ENCODE measurements around the gene MXD1.

The MXD1 gene

GRCh38 chr2:69935011-69935410, 20.1 kb downstream of the MXD1 start:
- TF ChIP-seq POLR2A (IDR thresholded peaks at IDR 0.05; ENCODE audit: low read depth, low read length) (no peak), TAF1 (IDR thresholded peaks at IDR 0.05; ENCODE audit: borderline replicate concordance, low read depth, low read length) (no peak), POLR2AphosphoS5 (IDR thresholded peaks at IDR 0.05; ENCODE audit: low read depth, low read length) (no peak)
- no peak for FAIRE-seq
- DNase-seq (ENCODE audit: insufficient read length), result no peak

- FAIRE-seq, result no peak
- TF ChIP-seq TAF1 (IDR thresholded peaks at IDR 0.05; ENCODE audit: borderline replicate concordance, low read depth, low read length), result no peak
- no peak for TF ChIP-seq POLR2AphosphoS5 (IDR thresholded peaks at IDR 0.05; ENCODE audit: low read depth, low read length)
- TF ChIP-seq POLR2A (IDR thresholded peaks at IDR 0.05; ENCODE audit: low read depth, low read length), result no peak
- no peak for DNase-seq (ENCODE audit: insufficient read length)
Observed at GRCh38 chr2:69936906-69937305, 22.0 kb downstream of the MXD1 start.

- no peak for FAIRE-seq
- no peak for TF ChIP-seq POLR2A (IDR thresholded peaks at IDR 0.05; ENCODE audit: low read depth, low read length)
- no peak for TF ChIP-seq TAF1 (IDR thresholded peaks at IDR 0.05; ENCODE audit: borderline replicate concordance, low read depth, low read length)
- TF ChIP-seq POLR2AphosphoS5 (IDR thresholded peaks at IDR 0.05; ENCODE audit: low read depth, low read length), result no peak
- no peak for DNase-seq (ENCODE audit: insufficient read length)
Observed at GRCh38 chr2:69937968-69938367, 23.1 kb downstream of the MXD1 start.

- no peak for DNase-seq (ENCODE audit: insufficient read length)
- no peak for FAIRE-seq
- no peak for TF ChIP-seq POLR2A (IDR thresholded peaks at IDR 0.05; ENCODE audit: low read depth, low read length)
- TF ChIP-seq POLR2AphosphoS5 (IDR thresholded peaks at IDR 0.05; ENCODE audit: low read depth, low read length), result no peak
- TF ChIP-seq TAF1 (IDR thresholded peaks at IDR 0.05; ENCODE audit: borderline replicate concordance, low read depth, low read length), result no peak
Observed at GRCh38 chr2:69939722-69940121, 24.8 kb downstream of the MXD1 start.

- FAIRE-seq, result no peak
- no peak for TF ChIP-seq POLR2AphosphoS5 (IDR thresholded peaks at IDR 0.05; ENCODE audit: low read depth, low read length)
- no peak for DNase-seq (ENCODE audit: insufficient read length)
Observed at GRCh38 chr2:69940691-69941090, 25.8 kb downstream of the MXD1 start.

GRCh38 chr2:69943000-69943842, 28.3 kb downstream of the MXD1 start:
- TF ChIP-seq POLR2AphosphoS5 (IDR thresholded peaks at IDR 0.05; ENCODE audit: low read depth, low read length), result no peak
- DNase-seq (ENCODE audit: insufficient read length) (no peak), FAIRE-seq (no peak)

GRCh38 chr2:69943843-69944525, 29.1 kb downstream of the MXD1 start:
- DNase-seq (ENCODE audit: insufficient read length), result no peak
- TF ChIP-seq POLR2AphosphoS5 (IDR thresholded peaks at IDR 0.05; ENCODE audit: low read depth, low read length) (no peak), TAF1 (IDR thresholded peaks at IDR 0.05; ENCODE audit: borderline replicate concordance, low read depth, low read length) (no peak), POLR2A (IDR thresholded peaks at IDR 0.05; ENCODE audit: low read depth, low read length) (no peak)
- FAIRE-seq, result no peak

GRCh38 chr2:69944756-69945155, 29.8 kb downstream of the MXD1 start:
- no peak for TF ChIP-seq TAF1 (IDR thresholded peaks at IDR 0.05; ENCODE audit: borderline replicate concordance, low read depth, low read length)
- DNase-seq (ENCODE audit: insufficient read length), result no peak
- FAIRE-seq, result no peak

- no peak for FAIRE-seq
- TF ChIP-seq POLR2AphosphoS5 (IDR thresholded peaks at IDR 0.05; ENCODE audit: low read depth, low read length) (no peak), TAF1 (IDR thresholded peaks at IDR 0.05; ENCODE audit: borderline replicate concordance, low read depth, low read length) (no peak), POLR2A (IDR thresholded peaks at IDR 0.05; ENCODE audit: low read depth, low read length) (no peak)
- DNase-seq (ENCODE audit: insufficient read length), result no peak
Observed at GRCh38 chr2:69945441-69945840, 30.5 kb downstream of the MXD1 start.

GRCh38 chr2:69945941-69946340, 31.0 kb downstream of the MXD1 start:
- DNase-seq (ENCODE audit: insufficient read length), result no peak
- no peak for FAIRE-seq
- no peak for TF ChIP-seq POLR2A (IDR thresholded peaks at IDR 0.05; ENCODE audit: low read depth, low read length)
- no peak for TF ChIP-seq POLR2AphosphoS5 (IDR thresholded peaks at IDR 0.05; ENCODE audit: low read depth, low read length)
- TF ChIP-seq TAF1 (IDR thresholded peaks at IDR 0.05; ENCODE audit: borderline replicate concordance, low read depth, low read length), result no peak

- DNase-seq (ENCODE audit: insufficient read length) (peak; percentile 41), FAIRE-seq (peak; percentile 57)
- TF ChIP-seq TAF1 (IDR thresholded peaks at IDR 0.05; ENCODE audit: borderline replicate concordance, low read depth, low read length) (no peak), POLR2A (IDR thresholded peaks at IDR 0.05; ENCODE audit: low read depth, low read length) (no peak), POLR2AphosphoS5 (IDR thresholded peaks at IDR 0.05; ENCODE audit: low read depth, low read length) (no peak)
Observed at GRCh38 chr2:69946351-69947324, 31.7 kb downstream of the MXD1 start.
